Activated naive CD8-positive, alpha-beta T cell treated with anti-CD3 and anti-CD28 coated beads, Interleukin-2, amount 10 ng/mL, durations not matched to agents 7 days and 5 days (primary cell): Measurements from ENCODE around the gene PTPRG. TPM values are rescaled to one million over a fixed set of nuclear protein-coding genes. Genes with fewer than 3 reads are reported as not detected.

ENCODE experiments used
- ATAC-seq: fragments of 150-1000 bp; cut with Tn5 transposase; one replicate; pipeline ENCODE4 v1.10.0; 2021; ENCODE audit warnings: low read depth, moderate library complexity
- POLR2A ChIA-PET: fragments of 350-600 bp; sonication (Branson Sonifier 250); formaldehyde crosslinking; loops from one replicate; lab custom pipeline; 2021; ENCODE audit warnings: antibody characterized with exemption; lab: Charles Lee
- DNase-seq: peaks from one replicate; pipeline ENCODE4 v3.0.0; 2021
- H3K27ac Mint-ChIP-seq: one replicate; pipeline ENCODE4 v1.8.0; 2022; ENCODE audit warnings: mild to moderate bottlenecking, mixed read lengths
- H3K27me3 Mint-ChIP-seq: one replicate; pipeline ENCODE4 v1.8.0; 2022; ENCODE audit warnings: mild to moderate bottlenecking, moderate library complexity, mixed read lengths
- H3K36me3 Mint-ChIP-seq: one replicate; pipeline ENCODE4 v1.8.0; 2021; ENCODE audit warnings: mild to moderate bottlenecking, mixed read lengths
- H3K4me1 Mint-ChIP-seq: one replicate; pipeline ENCODE4 v1.8.0; 2021; ENCODE audit warnings: mixed read lengths
- H3K4me3 Mint-ChIP-seq: one replicate; pipeline ENCODE4 v1.8.0; 2022; ENCODE audit warnings: mild to moderate bottlenecking, moderate library complexity, mixed read lengths
- H3K9me3 Mint-ChIP-seq: one replicate; pipeline ENCODE4 v1.8.0; 2021; ENCODE audit warnings: mixed read lengths
- total RNA-seq, 2 experiments: library from RNA; stranded (reverse); gene quantifications; one replicate each; pipeline ENCODE4 v1.2.3, GENCODE V29; 2021

PTPRG gene
- total RNA-seq, 2 experiments from 2014 or later, result not detected

GRCh38 chr3:61841988-61842387, 280.6 kb downstream of the PTPRG start:
- no peak overlapping the region for H3K4me3 Mint-ChIP-seq
- no peaks in the 10 kb centered on the region for H3K9me3 Mint-ChIP-seq
- H3K27me3 Mint-ChIP-seq, result peaks cover 2% of the 10 kb centered on the region
- no peak overlapping the region for H3K27ac Mint-ChIP-seq
- POLR2A ChIA-PET, result no interaction called here
- DNase-seq (no peak), ATAC-seq (no peak)
- H3K36me3 Mint-ChIP-seq, result no peaks in the 10 kb centered on the region
- no peaks in the 10 kb centered on the region for H3K4me1 Mint-ChIP-seq

GRCh38 chr3:61844346-61844745, 283.0 kb downstream of the PTPRG start:
- H3K9me3 Mint-ChIP-seq, result no peaks in the 10 kb centered on the region
- POLR2A ChIA-PET, result no interaction called here
- no peaks in the 10 kb centered on the region for H3K4me1 Mint-ChIP-seq
- ATAC-seq (no peak), DNase-seq (no peak)
- no peak overlapping the region for H3K27ac Mint-ChIP-seq
- peaks cover 2% of the 10 kb centered on the region for H3K27me3 Mint-ChIP-seq
- no peak overlapping the region for H3K4me3 Mint-ChIP-seq
- no peaks in the 10 kb centered on the region for H3K36me3 Mint-ChIP-seq

- POLR2A ChIA-PET, result no interaction called here
- Mint-ChIP-seq H3K9me3 (no peaks in the 10 kb centered on the region), H3K27ac (no peak overlapping the region), H3K4me1 (no peaks in the 10 kb centered on the region), H3K4me3 (no peak overlapping the region), H3K36me3 (no peaks in the 10 kb centered on the region), H3K27me3 (no peaks in the 10 kb centered on the region)
- ATAC-seq (no peak), DNase-seq (no peak)
Measured at GRCh38 chr3:61846488-61846887, 285.1 kb downstream of the PTPRG start.

GRCh38 chr3:61847784-61848462, 286.6 kb downstream of the PTPRG start:
- DNase-seq (no peak), ATAC-seq (no peak)
- POLR2A ChIA-PET, result no interaction called here
- no peaks in the 10 kb centered on the region for H3K36me3 Mint-ChIP-seq
- no peak overlapping the region for H3K27ac Mint-ChIP-seq
- H3K27me3 Mint-ChIP-seq, result no peaks in the 10 kb centered on the region
- H3K4me3 Mint-ChIP-seq, result no peak overlapping the region
- H3K4me1 Mint-ChIP-seq, result no peaks in the 10 kb centered on the region
- no peaks in the 10 kb centered on the region for H3K9me3 Mint-ChIP-seq

- ATAC-seq (no peak), DNase-seq (no peak)
- Mint-ChIP-seq H3K9me3 (no peaks in the 10 kb centered on the region), H3K4me3 (no peak overlapping the region), H3K27me3 (no peaks in the 10 kb centered on the region), H3K27ac (no peak overlapping the region), H3K36me3 (no peaks in the 10 kb centered on the region), H3K4me1 (no peaks in the 10 kb centered on the region)
- POLR2A ChIA-PET, result no interaction called here
Measured at GRCh38 chr3:61848885-61849284, 287.5 kb downstream of the PTPRG start.

GRCh38 chr3:61853912-61854311, 292.5 kb downstream of the PTPRG start:
- DNase-seq (no peak), ATAC-seq (no peak)
- H3K36me3 Mint-ChIP-seq, result no peaks in the 10 kb centered on the region
- H3K4me3 Mint-ChIP-seq, result no peak overlapping the region
- H3K4me1 Mint-ChIP-seq, result no peaks in the 10 kb centered on the region
- POLR2A ChIA-PET, result no interaction called here
- H3K27me3 Mint-ChIP-seq, result peaks cover 5% of the 10 kb centered on the region
- no peaks in the 10 kb centered on the region for H3K9me3 Mint-ChIP-seq
- no peak overlapping the region for H3K27ac Mint-ChIP-seq

- Mint-ChIP-seq H3K27ac (no peak overlapping the region), H3K4me3 (no peak overlapping the region), H3K4me1 (no peaks in the 10 kb centered on the region), H3K9me3 (no peaks in the 10 kb centered on the region), H3K36me3 (no peaks in the 10 kb centered on the region), H3K27me3 (peaks cover 9% of the 10 kb centered on the region)
- POLR2A ChIA-PET, result no interaction called here
- ATAC-seq (no peak), DNase-seq (no peak)
Measured at GRCh38 chr3:61855211-61855610, 293.8 kb downstream of the PTPRG start.

- DNase-seq (no peak), ATAC-seq (no peak)
- H3K4me3 Mint-ChIP-seq, result no peak overlapping the region
- H3K9me3 Mint-ChIP-seq, result no peaks in the 10 kb centered on the region
- H3K36me3 Mint-ChIP-seq, result no peaks in the 10 kb centered on the region
- H3K27me3 Mint-ChIP-seq, result peaks cover 9% of the 10 kb centered on the region
- no peak overlapping the region for H3K27ac Mint-ChIP-seq
- H3K4me1 Mint-ChIP-seq, result no peaks in the 10 kb centered on the region
- POLR2A ChIA-PET, result no interaction called here
Measured at GRCh38 chr3:61857297-61857696, 295.9 kb downstream of the PTPRG start.

GRCh38 chr3:61858054-61858453, 296.7 kb downstream of the PTPRG start:
- ATAC-seq (no peak), DNase-seq (no peak)
- H3K4me3 Mint-ChIP-seq, result no peak overlapping the region
- H3K4me1 Mint-ChIP-seq, result no peaks in the 10 kb centered on the region
- H3K27me3 Mint-ChIP-seq, result peaks cover 9% of the 10 kb centered on the region
- no peak overlapping the region for H3K27ac Mint-ChIP-seq
- no peaks in the 10 kb centered on the region for H3K9me3 Mint-ChIP-seq
- POLR2A ChIA-PET, result no interaction called here
- H3K36me3 Mint-ChIP-seq, result no peaks in the 10 kb centered on the region

- ATAC-seq (no peak), DNase-seq (no peak)
- Mint-ChIP-seq H3K9me3 (no peaks in the 10 kb centered on the region), H3K27ac (no peak overlapping the region), H3K4me3 (no peak overlapping the region), H3K36me3 (no peaks in the 10 kb centered on the region), H3K27me3 (peaks cover 9% of the 10 kb centered on the region), H3K4me1 (no peaks in the 10 kb centered on the region)
- POLR2A ChIA-PET, result no interaction called here
Measured at GRCh38 chr3:61861410-61861809, 300.0 kb downstream of the PTPRG start.

- no peaks in the 10 kb centered on the region for H3K4me1 Mint-ChIP-seq
- H3K27ac Mint-ChIP-seq, result no peak overlapping the region
- H3K27me3 Mint-ChIP-seq, result peaks cover 8% of the 10 kb centered on the region
- ATAC-seq (no peak), DNase-seq (no peak)
- no peaks in the 10 kb centered on the region for H3K9me3 Mint-ChIP-seq
- H3K4me3 Mint-ChIP-seq, result no peak overlapping the region
- POLR2A ChIA-PET, result no interaction called here
- no peaks in the 10 kb centered on the region for H3K36me3 Mint-ChIP-seq
Measured at GRCh38 chr3:61862614-61863289, 301.4 kb downstream of the PTPRG start.

GRCh38 chr3:61863579-61863978, 302.2 kb downstream of the PTPRG start:
- POLR2A ChIA-PET, result no interaction called here
- Mint-ChIP-seq H3K27me3 (peaks cover 5% of the 10 kb centered on the region), H3K4me1 (no peaks in the 10 kb centered on the region), H3K9me3 (no peaks in the 10 kb centered on the region), H3K4me3 (no peak overlapping the region), H3K27ac (no peak overlapping the region), H3K36me3 (no peaks in the 10 kb centered on the region)
- DNase-seq (no peak), ATAC-seq (no peak)

GRCh38 chr3:61864886-61865285, 303.5 kb downstream of the PTPRG start:
- no peak for DNase-seq
- Mint-ChIP-seq H3K27ac (no peak overlapping the region), H3K27me3 (no peaks in the 10 kb centered on the region), H3K4me1 (no peaks in the 10 kb centered on the region), H3K4me3 (no peak overlapping the region), H3K36me3 (no peaks in the 10 kb centered on the region), H3K9me3 (no peaks in the 10 kb centered on the region)
- POLR2A ChIA-PET, result no interaction called here
- no peak for ATAC-seq

GRCh38 chr3:61865466-61866152, 304.2 kb downstream of the PTPRG start:
- Mint-ChIP-seq H3K9me3 (no peaks in the 10 kb centered on the region), H3K4me1 (no peaks in the 10 kb centered on the region), H3K27ac (no peak overlapping the region), H3K4me3 (no peak overlapping the region), H3K36me3 (no peaks in the 10 kb centered on the region), H3K27me3 (no peaks in the 10 kb centered on the region)
- no peak for DNase-seq
- POLR2A ChIA-PET, result no interaction called here
- no peak for ATAC-seq
